CD4-positive, alpha-beta T cell (primary cell): Measurements from ENCODE around the gene COX4I2. TPM values are rescaled to one million over a fixed set of nuclear protein-coding genes. Genes with fewer than 3 reads are reported as not detected.
A peak's percentile ranks its signal among the peaks of the same experiment; 100 is the strongest.

Experiments
- ATAC-seq: fragments of 200-7000 bp; cut with Tn5 transposase; one replicate; pipeline ENCODE4 v1.10.0; 2022; ENCODE audit warnings: mild to moderate bottlenecking; ENCODE audit not compliant: poor library complexity
- CTCF ChIA-PET: fragments of 350-600 bp; sonication (Branson Sonifier 250); formaldehyde crosslinking; loops from one replicate; lab custom pipeline; 2021; ENCODE audit warnings: antibody characterized with exemption, inconsistent platforms; lab: Charles Lee
- POLR2A ChIA-PET: fragments of 350-600 bp; sonication (Branson Sonifier 250); formaldehyde crosslinking; loops from one replicate; lab custom pipeline; 2021; ENCODE audit warnings: antibody characterized with exemption, inconsistent platforms; lab: Charles Lee
- DNase-seq, 14 experiments: peaks; one replicate each; pipeline ENCODE4 v3.0.0-alpha.2; 2013 to 2020; ENCODE audit warnings: mixed read lengths in 2 of 14
- H3K27ac ChIP-seq, 2 donors: one replicate each; pipeline versions ENCODE4 v1.5.1 to v1.7.0; 2013; ENCODE audit warnings: low read length in 2 of 2, low read depth in 1 of 2, mild to moderate bottlenecking in 1 of 2
- H3K27me3 ChIP-seq, 2 experiments: 1 replicate in 1 of 2; 2 replicates in 1 of 2; pipeline versions ENCODE4 v1.6.1 to v1.7.0; 2013; ENCODE audit warnings: low read length in 2 of 2, control low read depth in 1 of 2, mild to moderate bottlenecking in 1 of 2, moderate library complexity in 1 of 2; ENCODE audit not compliant: insufficient read depth in 2 of 2, control insufficient read depth in 1 of 2
- H3K36me3 ChIP-seq: one replicate; pipeline ENCODE4 v1.6.1; 2013; ENCODE audit warnings: low read length, control low read depth; ENCODE audit not compliant: insufficient read depth
- H3K4me1 ChIP-seq: one replicate; pipeline ENCODE4 v1.6.1; 2013; ENCODE audit warnings: low read length, control low read depth; ENCODE audit not compliant: insufficient read depth
- H3K4me3 ChIP-seq: one replicate; pipeline ENCODE4 v1.5.1; 2013; ENCODE audit warnings: mild to moderate bottlenecking, low read length, moderate library complexity
- H3K9me3 ChIP-seq, 2 experiments: 1 replicate in 1 of 2; 2 replicates in 1 of 2; pipeline versions ENCODE4 v1.6.1 to v1.7.0; 2013; ENCODE audit warnings: low read length in 2 of 2, mild to moderate bottlenecking in 2 of 2, control low read depth in 1 of 2, moderate library complexity in 1 of 2; ENCODE audit not compliant: control insufficient read depth in 1 of 2, insufficient read depth in 1 of 2
- H3K27ac Mint-ChIP-seq: one replicate; pipeline ENCODE4 v1.8.0; 2020; ENCODE audit warnings: mixed read lengths
- H3K27me3 Mint-ChIP-seq: one replicate; pipeline ENCODE4 v1.8.0; 2021; ENCODE audit warnings: mixed read lengths
- H3K36me3 Mint-ChIP-seq: one replicate; pipeline ENCODE4 v1.8.0; 2021; ENCODE audit warnings: low read depth, mixed read lengths
- H3K4me1 Mint-ChIP-seq: one replicate; pipeline ENCODE4 v1.8.0; 2021; ENCODE audit warnings: low read depth, mixed read lengths
- H3K4me3 Mint-ChIP-seq: one replicate; pipeline ENCODE4 v1.8.0; 2020; ENCODE audit warnings: mild to moderate bottlenecking, mixed read lengths
- H3K9me3 Mint-ChIP-seq: one replicate; pipeline ENCODE4 v1.8.0; 2020; ENCODE audit warnings: mixed read lengths
- CTCF ChIP-seq: fragments of 200-600 bp; IDR thresholded peaks from one replicate; pipeline ENCODE4 v1.8.0; 2022; ENCODE audit warnings: antibody characterized with exemption, mild to moderate bottlenecking
- intact Hi-C, 2 experiments: fragments of 100-400 bp; cut with DNase I in 1 of 2; cut with micrococcal nuclease in 1 of 2; formaldehyde crosslinking; loops; one replicate each; pipeline versions ENCODE4 v1.15.1 to v1.9.0; 2023 to 2025; cut with DNase I, micrococcal nuclease
- total RNA-seq, 174 experiments: library from RNA in 2 of 174; stranded (reverse) in 2 of 174; gene quantifications; one replicate each; pipeline ENCODE4 v1.2.3 and lab custom pipeline; 2021 to 2026

The COX4I2 gene
- total RNA-seq, 2 experiments from 2014 or later = not detected

DNA sequence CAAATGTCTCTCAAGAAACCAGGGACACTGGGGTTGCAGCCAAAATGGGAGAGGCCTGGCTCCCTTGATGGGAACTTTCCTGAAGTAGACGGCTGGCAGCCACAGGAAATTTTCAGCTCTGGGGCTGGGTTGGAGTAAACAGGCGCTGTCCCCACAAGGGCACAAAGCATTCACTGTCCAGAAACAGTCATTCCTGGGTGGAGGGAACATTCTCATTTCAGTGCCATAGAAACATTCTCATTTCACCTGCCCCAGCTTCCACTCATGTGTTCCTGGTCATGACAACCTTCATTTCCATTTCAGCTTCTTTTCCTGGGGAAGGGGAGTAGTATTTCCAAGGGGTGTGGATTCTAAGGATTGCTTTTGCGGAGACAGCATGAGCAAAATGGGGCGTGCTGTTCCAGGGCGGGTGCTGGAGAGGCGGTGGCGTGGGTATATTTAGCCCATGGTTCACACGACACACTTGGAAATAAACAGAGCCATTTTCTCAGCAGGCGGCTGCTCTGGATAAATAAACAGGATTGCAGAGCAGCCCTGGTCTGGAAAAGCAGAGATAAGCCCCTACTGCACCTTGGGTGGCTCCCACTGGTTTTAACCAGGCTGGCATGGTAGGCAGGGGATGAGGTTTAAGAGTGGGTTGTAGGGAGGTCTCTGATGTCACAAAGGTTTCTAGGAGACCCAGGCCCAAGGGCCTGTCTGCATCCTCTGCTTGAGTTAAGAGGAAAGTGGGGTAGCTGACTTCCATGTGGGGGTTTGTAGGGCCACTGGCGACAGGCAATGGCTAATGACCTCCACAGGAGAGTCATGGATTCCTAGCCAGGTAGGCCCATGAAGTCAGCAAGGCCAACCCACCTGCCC is 32.9 kb downstream of the COX4I2 start:
- no peak overlapping the region for H3K27ac ChIP-seq
- Mint-ChIP-seq H3K36me3 (peaks cover 16% of the 10 kb centered on the region), H3K4me1 (peaks cover 49% of the 10 kb centered on the region), H3K27ac (peak overlapping the region; percentile 67), H3K9me3 (no peaks in the 10 kb centered on the region), H3K27me3 (no peaks in the 10 kb centered on the region), H3K4me3 (no peak overlapping the region)
- ATAC-seq = no peak
- POLR2A ChIA-PET = no interaction called here
- H3K9me3 ChIP-seq = no peaks in the 10 kb centered on the region
- TF ChIP-seq CTCF = no peak
- no peak overlapping the region for H3K4me3 ChIP-seq
- no peaks in the 10 kb centered on the region for H3K27me3 ChIP-seq
- CTCF ChIA-PET = interaction anchor here (1.1 to 1.2 kb wide), 2 partner anchors 53 to 58 kb away, joined by 4 read pairs; no protein-coding TSS in a partner anchor
- H3K36me3 ChIP-seq = peaks cover 13% of the 10 kb centered on the region
- no peak for DNase-seq
- intact Hi-C loops = no loop called here
- H3K4me1 ChIP-seq = peaks cover 64% of the 10 kb centered on the region

GRCh38 chr20:31671324-31671723 is 33.6 kb downstream of the COX4I2 start:
- CTCF ChIA-PET = interaction anchor here (1.2 kb wide), 1 partner anchor 58 kb away, joined by 4 read pairs; no protein-coding TSS in a partner anchor
- H3K4me3 Mint-ChIP-seq = no peak overlapping the region

DNA sequence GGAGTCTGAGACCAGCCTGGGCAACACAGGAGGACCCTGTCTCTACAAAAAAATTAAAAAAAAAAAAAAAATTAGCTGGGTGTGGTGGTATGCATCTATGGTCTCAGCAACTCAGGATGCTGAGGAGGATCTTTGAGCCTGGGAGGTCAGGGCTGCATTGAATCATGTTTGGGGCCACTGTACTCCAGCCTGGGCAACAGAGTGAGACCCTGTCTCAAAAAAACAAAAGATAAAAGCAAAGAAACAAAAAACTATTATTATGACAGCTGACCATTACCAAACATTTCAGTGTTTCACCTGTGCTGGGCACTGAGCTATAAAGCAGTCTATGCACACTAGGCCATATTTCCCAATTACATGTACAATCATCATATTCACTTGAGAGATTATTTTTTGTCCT is 35.7 kb downstream of the COX4I2 start:
- no peak for DNase-seq
- H3K9me3 ChIP-seq = no peaks in the 10 kb centered on the region
- CTCF ChIA-PET = interaction anchor here (0.5 to 4.6 kb wide), 3 partner anchors 12 to 50 kb away, joined by 3 to 21 read pairs (median 19); partner anchors contain the start of gene BCL2L1
- Mint-ChIP-seq H3K36me3 (peaks cover 6% of the 10 kb centered on the region), H3K9me3 (no peaks in the 10 kb centered on the region), H3K27ac (peak overlapping the region; percentile 96), H3K4me3 (peak overlapping the region; percentile 96), H3K4me1 (peaks cover 60% of the 10 kb centered on the region), H3K27me3 (no peaks in the 10 kb centered on the region)
- no peak for ATAC-seq
- POLR2A ChIA-PET = interaction anchor here (4.9 kb wide), 1 partner anchor 47 kb away, joined by 91 read pairs; the partner anchor contains the start of gene BCL2L1
- H3K36me3 ChIP-seq = peaks cover 4% of the 10 kb centered on the region
- H3K27me3 ChIP-seq = no peaks in the 10 kb centered on the region
- peaks cover 69% of the 10 kb centered on the region for H3K4me1 ChIP-seq
- peak overlapping the region; percentile 76 to 90 for H3K27ac ChIP-seq
- H3K4me3 ChIP-seq = no peak overlapping the region
- intact Hi-C loops = no loop called here
- no peak for TF ChIP-seq CTCF

More at GRCh38 chr20:31671324-31671723, 33.6 kb downstream of the COX4I2 start:
- H3K27ac ChIP-seq = peak overlapping the region in 1 of 2 donors; percentile 29
- peaks cover 9% of the 10 kb centered on the region for H3K36me3 Mint-ChIP-seq
- peak overlapping the region; percentile 67 for H3K27ac Mint-ChIP-seq
- peaks cover 69% of the 10 kb centered on the region for H3K4me1 ChIP-seq
- POLR2A ChIA-PET = no interaction called here
- no peak for ATAC-seq
- H3K9me3 Mint-ChIP-seq = no peaks in the 10 kb centered on the region
- intact Hi-C loops = no loop called here
- H3K4me1 Mint-ChIP-seq = peaks cover 53% of the 10 kb centered on the region
- no peak for DNase-seq
- no peak overlapping the region for H3K4me3 ChIP-seq
- H3K9me3 ChIP-seq = no peaks in the 10 kb centered on the region
- H3K36me3 ChIP-seq = peaks cover 7% of the 10 kb centered on the region
- H3K27me3 ChIP-seq = no peaks in the 10 kb centered on the region
- H3K27me3 Mint-ChIP-seq = no peaks in the 10 kb centered on the region
- TF ChIP-seq CTCF = no peak
